NCI-H2196 (cell line): ENCODE results near the gene TEX2.
"Not testable (repeated sequence)": the region's sequence is repeated elsewhere in the genome, so short reads cannot be mapped to it uniquely, and the experiment has no call there.

Source experiments
- DNase-seq: peaks from one replicate; lab custom pipeline; 2025; ENCODE audit not compliant: unreplicated experiment; lab: John Stamatoyannopoulos, UW

Gene TEX2

DNA sequence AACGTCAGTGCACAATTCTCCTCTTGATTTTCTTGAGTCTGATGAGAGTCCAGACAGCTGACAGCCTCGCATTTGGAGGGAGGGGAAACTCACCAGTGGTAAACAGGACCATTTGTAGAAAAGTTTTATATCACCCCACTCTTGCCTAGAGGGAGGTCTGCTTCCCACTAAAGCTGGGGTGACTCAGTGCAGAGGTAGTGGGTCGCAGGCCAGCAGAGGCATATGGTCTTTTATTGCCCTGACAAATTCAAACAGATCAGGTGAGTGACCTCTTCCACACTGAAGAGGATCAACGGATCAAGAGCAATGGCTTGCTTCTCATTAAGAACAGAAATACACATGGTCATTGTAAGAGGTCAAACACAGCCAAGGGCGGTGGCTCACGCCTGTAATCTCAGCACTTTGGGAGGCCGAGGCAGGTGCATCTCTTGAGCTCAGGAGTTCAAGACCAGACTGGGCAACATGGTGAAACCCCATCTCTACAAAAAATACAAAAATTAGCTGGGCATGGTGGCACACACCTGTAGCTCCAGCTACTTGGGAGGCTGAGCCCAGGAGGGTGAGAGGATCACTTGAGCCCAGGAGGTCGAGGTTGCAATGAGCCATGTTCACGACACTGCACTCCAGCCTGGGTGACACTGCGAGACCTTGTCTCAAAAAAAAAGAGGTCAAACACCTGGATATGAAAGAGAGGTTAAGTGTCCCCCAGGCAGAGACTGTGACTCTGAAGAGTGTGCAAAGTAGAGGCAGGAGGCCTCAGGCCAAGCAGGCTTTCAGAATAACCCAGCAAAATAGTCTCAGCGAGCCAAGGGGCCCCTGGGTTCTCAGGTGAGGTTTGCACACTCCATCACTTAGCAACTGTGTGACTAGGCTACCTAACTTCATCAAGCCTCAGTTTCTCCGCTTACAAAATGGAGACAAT, 76.6 kb downstream of the TEX2 start:
- no peak for DNase-seq

DNA sequence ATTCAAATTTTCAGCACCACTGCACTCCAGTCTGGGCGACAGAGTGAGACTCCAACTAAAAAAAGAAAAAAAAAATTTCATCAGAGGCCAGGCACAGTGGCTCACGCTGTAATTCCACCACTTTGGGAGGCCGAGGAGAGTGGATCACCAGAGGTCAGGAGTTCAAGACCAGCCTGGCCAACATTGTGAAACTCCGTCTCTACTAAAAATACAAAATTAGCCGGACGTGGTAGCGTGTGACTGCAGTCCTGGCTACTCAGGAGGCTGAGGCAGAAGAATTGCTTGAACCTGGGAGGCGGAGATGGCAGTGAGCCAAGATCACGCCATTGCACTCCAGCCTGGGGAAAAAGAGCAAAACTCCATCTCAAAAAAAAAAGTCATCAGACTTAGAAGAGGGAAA, 77.5 kb downstream of the TEX2 start:
- not testable (repeated sequence) for DNase-seq

GRCh38 chr17:64185101-64185500, 78.0 kb downstream of the TEX2 start:
- no peak for DNase-seq

- DNase-seq, result no peak
Measured at GRCh38 chr17:64183815-64184214, 79.2 kb downstream of the TEX2 start.

DNA sequence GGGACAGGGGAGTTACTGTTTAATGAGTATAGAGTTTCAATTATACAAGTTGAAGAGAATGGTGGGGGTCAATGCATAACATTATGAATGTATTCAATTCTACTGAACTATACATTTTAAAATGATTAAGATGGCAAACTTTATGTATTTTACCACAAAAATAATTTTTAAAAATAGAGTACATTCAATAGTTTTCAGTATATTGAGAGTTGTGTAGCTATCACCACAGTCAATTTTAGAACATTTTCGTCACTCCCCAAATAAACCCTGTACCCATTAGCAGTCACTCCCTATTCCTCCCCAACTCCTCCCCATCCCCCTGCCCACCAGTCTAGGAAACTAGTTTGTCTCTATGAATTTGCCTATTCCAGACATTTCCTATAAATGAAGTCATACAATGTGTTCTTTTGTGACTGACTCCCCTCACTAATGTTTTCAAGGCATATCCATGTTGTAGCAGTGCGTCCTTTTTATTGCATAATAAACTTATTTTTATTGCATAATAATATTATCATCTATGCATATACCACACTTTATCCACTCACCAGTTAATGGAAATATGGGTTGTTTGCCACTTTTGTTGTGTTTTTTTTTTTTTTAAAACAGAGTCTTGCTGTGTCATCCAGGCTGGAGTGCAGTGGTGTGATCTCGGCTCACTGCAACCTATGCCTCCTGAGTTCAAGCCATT, 80.6 kb downstream of the TEX2 start:
- no peak for DNase-seq

DNA sequence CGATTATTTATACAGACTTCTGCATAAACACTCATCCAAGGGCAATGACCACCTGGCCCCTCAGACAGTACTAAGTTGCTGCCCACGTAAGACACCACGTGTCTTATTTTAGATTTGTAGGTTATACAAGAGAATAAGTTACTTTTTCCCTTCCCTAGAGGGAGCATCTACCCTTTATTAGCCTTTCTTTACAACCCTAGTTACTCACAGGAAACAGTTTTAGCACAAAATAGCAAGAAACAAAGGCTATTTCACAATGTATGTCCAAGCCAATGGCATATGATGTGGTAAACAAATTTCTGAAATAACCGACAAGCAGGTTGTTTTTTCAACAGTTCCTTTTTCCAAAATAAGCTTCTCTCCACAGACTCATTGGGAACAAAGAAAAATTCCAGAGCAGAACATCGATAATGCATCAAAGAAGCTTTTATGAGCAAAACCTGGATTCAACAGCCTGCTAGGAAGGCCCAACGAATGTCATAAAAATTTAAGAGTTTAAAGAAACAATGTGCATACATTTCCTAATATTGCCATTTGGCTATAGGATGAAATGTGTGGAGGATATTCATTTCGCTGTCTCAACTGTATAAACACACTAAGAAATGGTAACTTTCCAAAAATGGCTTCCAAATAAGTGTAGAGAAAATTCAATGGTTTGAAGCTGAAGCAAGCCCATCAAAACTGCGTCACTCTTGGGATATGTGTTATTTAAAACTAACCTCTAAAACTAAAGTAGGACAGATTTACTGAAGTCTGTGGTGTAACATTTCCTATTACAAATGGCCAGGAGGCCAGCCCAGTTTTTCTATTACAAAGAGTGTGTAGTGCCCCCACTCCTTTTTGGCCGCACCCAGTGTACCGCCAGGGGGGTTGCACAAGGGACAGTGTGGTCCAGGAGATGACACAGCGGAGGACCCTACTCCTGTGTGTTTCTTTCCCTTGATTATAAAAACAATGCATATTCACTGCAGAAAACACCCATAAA, 82.7 kb downstream of the TEX2 start:
- DNase-seq, result no peak

GRCh38 chr17:64179024-64179423, 84.0 kb downstream of the TEX2 start:
- not testable (repeated sequence) for DNase-seq

GRCh38 chr17:64178011-64178825, 84.8 kb downstream of the TEX2 start:
- DNase-seq, result no peak

GRCh38 chr17:64177311-64178010, 85.6 kb downstream of the TEX2 start:
- DNase-seq, result no peak

GRCh38 chr17:64176556-64176955, 86.5 kb downstream of the TEX2 start:
- DNase-seq, result no peak

DNA sequence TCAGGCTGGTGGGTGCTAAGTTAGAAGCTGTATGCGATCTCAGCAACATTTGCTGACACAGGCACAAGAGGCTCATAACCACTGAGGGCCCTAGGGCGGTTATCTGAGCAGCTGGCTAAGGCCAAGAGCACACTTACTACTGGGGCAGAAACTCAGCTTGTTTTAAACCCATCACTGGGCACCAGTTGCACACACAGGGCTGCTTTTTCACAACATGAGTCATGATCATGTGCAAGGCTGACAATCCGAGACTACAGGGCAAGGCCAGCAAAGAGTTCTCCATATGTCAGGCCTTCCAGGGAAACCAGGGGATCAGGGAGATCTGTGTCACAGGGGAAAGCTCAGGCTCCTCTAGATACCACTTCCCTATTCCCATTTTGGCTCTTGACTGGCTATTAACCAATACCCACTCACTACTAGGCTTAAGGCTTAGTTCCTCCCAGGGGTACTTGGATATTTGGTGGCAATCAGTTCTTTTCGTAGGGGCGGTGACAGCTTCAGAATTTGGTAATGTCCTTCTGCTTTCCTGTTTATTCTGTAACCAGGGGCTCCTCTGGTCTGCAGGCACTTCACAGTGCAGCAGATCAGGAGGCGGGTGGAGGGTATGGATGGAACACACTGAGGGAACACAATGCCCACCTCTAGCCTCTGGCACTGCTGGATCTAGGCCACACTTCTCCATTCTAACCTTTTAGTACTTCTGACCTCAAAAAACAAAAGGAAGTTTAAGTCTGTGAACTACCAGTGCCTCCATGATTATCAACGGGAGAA, 88.2 kb downstream of the TEX2 start:
- no peak for DNase-seq

GRCh38 chr17:64173646-64174045, 89.4 kb downstream of the TEX2 start:
- DNase-seq, result no peak

DNA sequence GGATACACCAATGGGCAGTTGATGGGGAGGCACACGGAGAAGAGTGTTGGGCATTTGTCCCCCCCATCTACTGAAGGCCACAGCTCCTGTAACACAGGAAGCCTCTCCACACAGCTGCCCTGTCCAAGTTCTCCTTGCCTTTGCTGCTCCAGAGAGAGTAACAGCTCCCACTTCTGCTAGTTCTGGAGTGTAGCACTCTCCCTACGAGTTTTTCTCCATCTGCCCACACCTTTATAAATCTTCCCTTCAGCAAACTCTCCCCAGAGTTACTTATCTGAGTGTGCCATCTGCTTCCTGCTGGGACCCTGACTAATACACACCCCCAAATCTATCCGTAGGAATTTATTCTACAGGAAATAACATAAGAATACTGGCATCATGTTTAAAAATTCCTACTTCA, 90.5 kb downstream of the TEX2 start:
- DNase-seq, result no peak

DNA sequence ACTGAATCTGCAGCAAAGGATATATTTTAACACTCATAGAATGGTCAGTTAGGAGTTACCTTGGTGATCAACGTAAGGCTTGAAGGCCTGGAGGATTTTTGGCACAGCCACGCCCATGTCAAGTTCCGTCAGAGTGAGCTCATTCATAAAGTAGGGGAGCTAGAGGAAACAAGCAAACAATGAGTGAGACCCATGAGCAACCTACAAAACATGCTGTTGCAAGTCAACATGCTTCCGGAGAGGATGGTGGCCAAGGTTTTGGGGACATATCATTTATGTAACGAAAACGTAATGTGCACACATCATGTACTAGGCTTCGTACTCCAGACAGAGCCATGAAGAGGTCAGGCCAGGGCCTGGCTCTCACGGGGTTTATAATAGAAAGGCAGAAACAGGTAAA, 92.0 kb downstream of the TEX2 start:
- no peak for DNase-seq

DNA sequence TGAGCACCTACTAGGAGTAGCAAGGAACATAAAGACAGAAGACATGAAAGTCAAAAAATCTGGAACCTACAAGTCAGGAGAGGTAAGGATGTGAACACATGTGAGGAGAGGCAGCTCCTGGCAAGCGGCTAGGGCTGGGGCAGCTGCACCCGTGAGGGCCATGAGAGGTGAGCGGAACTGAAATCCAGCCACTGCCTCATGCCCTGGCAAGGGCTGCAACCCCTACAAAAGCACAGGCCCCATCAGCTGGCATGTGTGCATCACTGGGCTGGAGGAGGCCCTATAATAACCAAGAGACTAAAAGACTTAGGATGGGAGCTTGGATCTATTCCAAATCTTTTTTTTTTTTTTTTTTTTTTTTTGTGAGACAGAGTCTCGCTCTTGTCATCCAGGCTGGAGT, 92.8 kb downstream of the TEX2 start:
- DNase-seq, result no peak

GRCh38 chr17:64167666-64168065, 95.4 kb downstream of the TEX2 start:
- DNase-seq, result not testable (repeated sequence)

GRCh38 chr17:64166876-64167275, 96.2 kb downstream of the TEX2 start:
- DNase-seq, result no peak

GRCh38 chr17:64165347-64165746, 97.7 kb downstream of the TEX2 start:
- no peak for DNase-seq
